ENCODE measurements around the gene TAS1R2. TPM values are rescaled to one million over a fixed set of nuclear protein-coding genes. Genes with fewer than 3 reads are reported as not detected.
A peak's percentile ranks its signal among the peaks of the same experiment; 100 is the strongest.

The TAS1R2 gene
- total and polyA plus RNA-seq, 9 of the 15 experiments (the other 6 are each of a cell fraction or from before 2014, with no cell fraction given) = not detected

DNA sequence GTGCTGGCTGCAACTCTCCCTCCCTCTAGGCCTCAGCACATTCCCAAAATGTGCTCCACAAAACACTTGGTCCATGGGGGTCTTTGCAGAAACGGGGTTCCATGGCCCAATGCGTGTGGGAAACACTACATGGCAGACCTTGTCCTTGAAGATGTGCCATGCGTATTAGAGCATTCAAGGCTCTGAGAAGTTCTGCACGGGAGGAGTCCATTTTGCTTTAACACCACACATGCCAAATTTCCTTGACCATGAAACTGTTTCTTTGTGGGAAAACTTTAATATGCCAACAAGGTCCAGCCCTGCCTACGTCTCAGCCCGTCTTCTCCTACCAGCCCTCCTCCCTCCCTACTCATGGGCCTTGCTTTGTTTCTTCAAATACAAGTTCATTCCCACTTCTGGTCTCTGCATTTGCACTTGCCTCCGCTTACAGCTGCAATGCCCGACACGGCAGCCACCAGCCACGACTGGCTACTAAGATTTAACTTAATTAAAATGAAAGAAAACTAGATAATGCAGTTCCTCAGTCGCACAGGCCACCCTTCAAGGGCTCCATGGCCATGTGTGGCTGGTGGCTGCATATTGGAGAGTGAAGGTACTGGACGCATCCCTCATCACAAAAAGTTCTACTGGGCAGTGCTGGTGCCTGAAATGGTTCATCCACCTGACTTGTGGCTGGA lies 19.2 kb upstream of the TAS1R2 start:
- intact Hi-C loops (cut with micrococcal nuclease) (no loop called here), in situ Hi-C loops (cut with MboI) (loop anchor here (5.0 kb wide), 1 partner anchor 276 kb away; no protein-coding TSS in a partner anchor)
- ATAC-seq (no peak), FAIRE-seq (no peak), DNase-seq (ENCODE audit: extremely low read depth in 1 of 4, low spot score in 3 of 4) (no peak)
- ChIA-PET POLR2A (interaction anchor here (0.6 kb wide), 2 partner anchors 22 to 282 kb away, joined by 3 read pairs; no protein-coding TSS in a partner anchor), CTCF (ENCODE audit: low intra/inter-chr PET ratio) (no interaction called here)
- no peak overlapping the region for H3K27ac ChIP-seq (ENCODE audit: extremely low read depth, low read depth, low read length)
- no TSS peak for BruUV-seq (replicated peaks)
- no peak overlapping the region for H3K9ac ChIP-seq (ENCODE audit: insufficient read depth in 1 of 2, low read depth in 2 of 2, low read length in 2 of 2)
- H3K9me3 ChIP-seq (replicated peaks; ENCODE audit: control insufficient read depth, insufficient read depth, low read depth, low read length) = no peaks in the 10 kb centered on the region
- H3K9me1 ChIP-seq (ENCODE audit: control insufficient read depth, insufficient read depth, low read length) = no peaks in the 10 kb centered on the region
- H3K27me3 ChIP-seq (ENCODE audit: control insufficient read depth in 2 of 2, insufficient read depth in 2 of 2, low read length in 2 of 2) = no peaks in the 10 kb centered on the region
- H3K36me3 ChIP-seq (ENCODE audit: control insufficient read depth, insufficient read depth, low read length) = peaks cover 5% of the 10 kb centered on the region; the same call in 1 of the 3 replicates
- WGBS (ENCODE audit: insufficient coverage, low coverage, missing lambda C conversion rate) = 52% methylated on average over 12 of the region's 12 CpGs
- peaks cover 12% of the 10 kb centered on the region for H4K20me1 ChIP-seq (replicated peaks; ENCODE audit: control insufficient read depth, insufficient read depth, low read length)
- H3K79me2 ChIP-seq (ENCODE audit: control insufficient read depth, insufficient read depth, low read length) = no peaks in the 10 kb centered on the region
- H3K4me2 ChIP-seq (ENCODE audit: insufficient read depth, low read length) = no peak overlapping the region
- no peak for TF ChIP-seq PHTF2 (CRISPR knock-in tag; IDR thresholded peaks at IDR 0.05)
- TF ChIP-seq, protein P1, sequence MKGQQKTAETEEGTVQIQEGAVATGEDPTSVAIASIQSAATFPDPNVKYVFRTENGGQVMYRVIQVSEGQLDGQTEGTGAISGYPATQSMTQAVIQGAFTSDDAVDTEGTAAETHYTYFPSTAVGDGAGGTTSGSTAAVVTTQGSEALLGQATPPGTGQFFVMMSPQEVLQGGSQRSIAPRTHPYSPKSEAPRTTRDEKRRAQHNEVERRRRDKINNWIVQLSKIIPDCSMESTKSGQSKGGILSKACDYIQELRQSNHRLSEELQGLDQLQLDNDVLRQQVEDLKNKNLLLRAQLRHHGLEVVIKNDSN (CRISPR knock-in tag; IDR thresholded peaks at IDR 0.05) = peak; percentile 25; the same call in 1 of the 2 replicates
- TF ChIP-seq, protein P2, sequence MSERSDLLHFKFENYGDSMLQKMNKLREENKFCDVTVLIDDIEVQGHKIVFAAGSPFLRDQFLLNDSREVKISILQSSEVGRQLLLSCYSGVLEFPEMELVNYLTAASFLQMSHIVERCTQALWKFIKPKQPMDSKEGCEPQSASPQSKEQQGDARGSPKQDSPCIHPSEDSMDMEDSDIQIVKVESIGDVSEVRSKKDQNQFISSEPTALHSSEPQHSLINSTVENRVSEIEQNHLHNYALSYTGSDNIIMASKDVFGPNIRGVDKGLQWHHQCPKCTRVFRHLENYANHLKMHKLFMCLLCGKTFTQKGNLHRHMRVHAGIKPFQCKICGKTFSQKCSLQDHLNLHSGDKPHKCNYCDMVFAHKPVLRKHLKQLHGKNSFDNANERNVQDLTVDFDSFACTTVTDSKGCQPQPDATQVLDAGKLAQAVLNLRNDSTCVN (CRISPR knock-in tag; IDR thresholded peaks at IDR 0.05) = no peak
- peak; percentile 73 for TF ChIP-seq RBM25 (IDR thresholded peaks at IDR 0.05; ENCODE audit: low read depth, low read length, severe bottlenecking)
- TF ChIP-seq ZNF239 (CRISPR knock-in tag; IDR thresholded peaks at IDR 0.05) = peak; percentile 96
- TF ChIP-seq YY1 (IDR thresholded peaks at IDR 0.05; ENCODE audit: borderline replicate concordance in 1 of 3, control insufficient read depth in 1 of 3, extremely low read depth in 1 of 3, insufficient read depth in 3 of 3, insufficient read length in 1 of 3, insufficient replicate concordance in 2 of 3, low read depth in 1 of 3, low read length in 2 of 3) = peak in 1 of 3 experiments; percentile 55
- no peak overlapping the region for H2AFZ ChIP-seq (ENCODE audit: low read depth, low read length)
- peaks cover 0 to 28% of the 10 kb centered on the region in 2 experiments; a peak in 2 of 5 replicates for H3K4me1 ChIP-seq (replicated peaks in 1 of 2; ENCODE audit: control insufficient read depth in 2 of 2, insufficient read depth in 2 of 2, low read length in 2 of 2)
- H3K4me3 ChIP-seq = no peak overlapping the region
